Hindlimb muscle (tissue), 1 donor: ENCODE measurements around the gene SLC4A8. TPM values are rescaled to one million over a fixed set of nuclear protein-coding genes. Genes with fewer than 3 reads are reported as not detected.

ENCODE experiments used
- DNase-seq: peaks from one replicate; pipeline ENCODE4 v3.0.0-alpha.2; 2013
- polyA plus RNA-seq: library from polyadenylated mRNA; unstranded; fragments of 120-200 nt; gene quantifications from one replicate; pipeline ENCODE4 v1.2.1, GENCODE V29; 2013; ENCODE audit not compliant: insufficient read length

SLC4A8 gene
- polyA plus RNA-seq, 1 donor: 1.4 TPM

- no peak for DNase-seq
Observed at GRCh38 chr12:51395283-51396230, 29.1 kb upstream of the SLC4A8 start.

GRCh38 chr12:51397670-51398069 lies 27.0 kb upstream of the SLC4A8 start:
- no peak for DNase-seq

- no peak for DNase-seq
Observed at GRCh38 chr12:51399891-51400290, 24.7 kb upstream of the SLC4A8 start.

- no peak for DNase-seq
Observed at GRCh38 chr12:51401020-51401419, 23.6 kb upstream of the SLC4A8 start.

- no peak for DNase-seq
Observed at GRCh38 chr12:51401486-51401885, 23.1 kb upstream of the SLC4A8 start.

- no peak for DNase-seq
Observed at GRCh38 chr12:51401900-51402299, 22.7 kb upstream of the SLC4A8 start.

GRCh38 chr12:51403159-51403558 lies 21.5 kb upstream of the SLC4A8 start:
- DNase-seq: no peak

- DNase-seq: no peak
Observed at GRCh38 chr12:51403681-51404136, 20.9 kb upstream of the SLC4A8 start.

- no peak for DNase-seq
Observed at GRCh38 chr12:51404627-51405026, 20.0 kb upstream of the SLC4A8 start.

- DNase-seq: no peak
Observed at GRCh38 chr12:51405801-51406207, 18.8 kb upstream of the SLC4A8 start.

GRCh38 chr12:51406290-51406689 lies 18.3 kb upstream of the SLC4A8 start:
- no peak for DNase-seq

GRCh38 chr12:51406859-51407258 lies 17.8 kb upstream of the SLC4A8 start:
- DNase-seq: no peak

GRCh38 chr12:51407604-51408003 lies 17.0 kb upstream of the SLC4A8 start:
- no peak for DNase-seq

- no peak for DNase-seq
Observed at GRCh38 chr12:51409846-51410245, 14.8 kb upstream of the SLC4A8 start.

GRCh38 chr12:51413149-51413548 lies 11.5 kb upstream of the SLC4A8 start:
- DNase-seq: no peak

GRCh38 chr12:51413791-51414190 lies 10.8 kb upstream of the SLC4A8 start:
- DNase-seq: no peak

GRCh38 chr12:51415931-51416330 lies 8.7 kb upstream of the SLC4A8 start:
- no peak for DNase-seq

- DNase-seq: no peak
Observed at GRCh38 chr12:51417826-51418225, 6.8 kb upstream of the SLC4A8 start.

GRCh38 chr12:51419425-51420193 lies 5.0 kb upstream of the SLC4A8 start:
- no peak for DNase-seq

GRCh38 chr12:51421266-51421884 lies 3.3 kb upstream of the SLC4A8 start:
- peak; percentile 79 for DNase-seq

- DNase-seq: no peak
Observed at GRCh38 chr12:51424094-51424661, 453 bp upstream of the SLC4A8 start.

- DNase-seq: no peak
Observed at GRCh38 chr12:51428256-51428655, 3.6 kb downstream of the SLC4A8 start.

GRCh38 chr12:51429700-51430099 lies 5.1 kb downstream of the SLC4A8 start:
- no peak for DNase-seq
